ENCODE measurements around the gene BATF2. TPM values are rescaled to one million over a fixed set of nuclear protein-coding genes. Genes with fewer than 3 reads are reported as not detected.

The BATF2 gene
- total and polyA plus RNA-seq, 2 donors (not counting 3 experiments of a cell fraction or from before 2014, with no cell fraction given), result 0.75 TPM

GRCh38 chr11:65045061-65045460 lies 48.3 kb upstream of the BATF2 start:
- no peak overlapping the region for H2AFZ ChIP-seq (ENCODE audit: low read depth, low read length)
- H3K4me3 ChIP-seq (replicated peaks in 1 of 3; ENCODE audit: insufficient read depth in 1 of 3, low read depth in 1 of 3, low read length in 3 of 3), result no peak overlapping the region
- DNase-seq (ENCODE audit: low read depth, low spot score) (no peak), FAIRE-seq (no peak)
- no peaks in the 10 kb centered on the region for H3K27me3 ChIP-seq (ENCODE audit: control insufficient read depth in 2 of 2, insufficient read depth in 2 of 2, low read length in 2 of 2)
- H3K4me2 ChIP-seq (ENCODE audit: insufficient read depth, low read length), result no peak overlapping the region
- TF ChIP-seq CTCF (IDR thresholded peaks at IDR 0.05; ENCODE audit: extremely low read depth in 1 of 2, insufficient read depth in 1 of 2, low read depth in 1 of 2, low read length in 2 of 2) (no peak), JUN (IDR thresholded peaks at IDR 0.05; ENCODE audit: borderline replicate concordance, insufficient read depth, insufficient read length, low read depth) (no peak), MYC (IDR thresholded peaks at IDR 0.05; ENCODE audit: low read depth, low read length) (no peak), EZH2 (IDR thresholded peaks at IDR 0.05; ENCODE audit: borderline replicate concordance, low read depth, low read length, severe bottlenecking) (no peak), MAX (IDR thresholded peaks at IDR 0.05; ENCODE audit: insufficient read depth, insufficient read length) (no peak), POLR2A (IDR thresholded peaks at IDR 0.05; ENCODE audit: low read depth, low read length) (no peak), FOS (IDR thresholded peaks at IDR 0.05; ENCODE audit: borderline replicate concordance, insufficient read depth, low read length) (no peak), POLR2AphosphoS5 (IDR thresholded peaks at IDR 0.05; ENCODE audit: insufficient read depth, low read depth, low read length) (no peak), GATA2 (IDR thresholded peaks at IDR 0.05; ENCODE audit: insufficient read depth, insufficient read length, low read depth, low read length) (no peak)
- H3K9me1 ChIP-seq (replicated peaks; ENCODE audit: control insufficient read depth, extremely low read depth, insufficient read depth, low read length), result no peaks in the 10 kb centered on the region
- no peaks in the 10 kb centered on the region for H4K20me1 ChIP-seq (replicated peaks; ENCODE audit: control insufficient read depth, extremely low read depth, insufficient read depth, low read length)
- BruUV-seq (replicated peaks), result no TSS peak
- ChIA-PET POLR2A (no interaction called here), CTCF (interaction anchor here (0.8 to 1.0 kb wide), 2 partner anchors 18 to 31 kb away, joined by 3 read pairs; partner anchors contain the start of genes ARL2 and SNX15)
- no peaks in the 10 kb centered on the region for H3K9me3 ChIP-seq (replicated peaks; ENCODE audit: control insufficient read depth, insufficient read depth, low read length)
- peaks cover 0 to 8% of the 10 kb centered on the region in 2 experiments for H3K36me3 ChIP-seq (ENCODE audit: control insufficient read depth in 2 of 2, extremely low read depth in 1 of 2, insufficient read depth in 2 of 2, low read length in 2 of 2)
- dilution Hi-C loops (cut with MboI; ENCODE audit: extremely low pct_ligation_motif_present, low sequenced_read_pairs), result no loop called here
- no peak overlapping the region for H3K27ac ChIP-seq (ENCODE audit: insufficient read depth, low read depth, low read length)
- peaks cover 15% of the 10 kb centered on the region for H3K4me1 ChIP-seq (ENCODE audit: control insufficient read depth, extremely low read depth, insufficient read depth, low read length)
- H3K9ac ChIP-seq (replicated peaks; ENCODE audit: extremely low read depth, insufficient read depth, low read length), result no peak overlapping the region
- intact Hi-C loops (cut with micrococcal nuclease), result no loop called here
- H3K79me2 ChIP-seq (ENCODE audit: control insufficient read depth, insufficient read depth, low read length), result no peaks in the 10 kb centered on the region
